HCT116 (cell line): ENCODE results near the gene CA6. TPM values are rescaled to one million over a fixed set of nuclear protein-coding genes. Genes with fewer than 3 reads are reported as not detected.

Source experiments
- ATAC-seq: fragments of 200-7000 bp; cut with Tn5 transposase; 2 replicates; pipeline ENCODE4 v1.9.1; 2020; ENCODE audit warnings: mild to moderate bottlenecking, moderate library complexity
- BruUV-seq: library from RNA; stranded (reverse); fragments of 400-500 nt; replicated peaks from 2 replicates; lab custom pipeline; 2021; lab: Mats Ljungman, UMichigan
- CTCF ChIA-PET: fragments of 300-600 bp; sonication (Branson Sonifier 250); formaldehyde crosslinking; loops from one replicate; lab custom pipeline; 2021; ENCODE audit warnings: antibody characterized with exemption; lab: Charles Lee
- POLR2A ChIA-PET: fragments of 300-600, 350-600 bp; sonication (Branson Sonifier 250); formaldehyde crosslinking; loops from one replicate; lab custom pipeline; 2021; ENCODE audit warnings: antibody characterized with exemption; lab: Charles Lee
- RAD21 ChIA-PET, 2 experiments: fragments of 300-600 bp; sonication (Branson Sonifier 250); formaldehyde crosslinking; loops; one replicate each; lab custom pipeline; 2023; ENCODE audit warnings: low total read pairs in 2 of 2; ENCODE audit not compliant: uncharacterized antibody in 2 of 2, unreplicated experiment in 2 of 2, low non-redundant PET in 1 of 2; lab: Charles Lee
- DNase-seq: peaks from one replicate; pipeline ENCODE4 v3.0.0-alpha.2; 2010; ENCODE audit warnings: low read depth, low spot score
- H2AFZ ChIP-seq: fragments of 200-600 bp; shearing (Covaris generic), sonication (generic); 2 replicates; pipeline ENCODE4 v1.6.1; 2017; ENCODE audit warnings: low read depth, mixed run types, mixed read lengths, antibody characterized with exemption, low read length; ENCODE audit not compliant: poor library complexity, severe bottlenecking
- H3K27ac ChIP-seq: 2 replicates; pipeline ENCODE4 v1.5.1; 2012; ENCODE audit warnings: low read depth, low read length
- H3K27me3 ChIP-seq: fragments of 200-600 bp; sonication (generic); 2 replicates; pipeline ENCODE4 v1.6.1; 2016; ENCODE audit warnings: mixed run types, low read length, mixed read lengths; ENCODE audit not compliant: insufficient read depth
- H3K36me3 ChIP-seq, 2 experiments: fragments of 200-500 bp in 1 of 2; fragments of 200-600 bp in 1 of 2; sonication (Bioruptor generic) in 1 of 2; sonication (generic) in 1 of 2; 2 replicates each; pipeline versions ENCODE4 v1.5.1 to v1.6.1; 2014 to 2016; ENCODE audit warnings: low read length in 2 of 2, inconsistent platforms in 1 of 2, mixed read lengths in 1 of 2, mixed run types in 1 of 2; ENCODE audit not compliant: insufficient read depth in 2 of 2, control insufficient read depth in 1 of 2
- H3K4me1 ChIP-seq, 2 experiments: fragments of 200-600 bp in 1 of 2; sonication (generic) in 1 of 2; 2 replicates each; pipeline versions ENCODE4 v1.5.1 to v1.6.1; 2012 to 2017; ENCODE audit warnings: low read length in 2 of 2, inconsistent platforms in 1 of 2, mild to moderate bottlenecking in 1 of 2, mixed read lengths in 1 of 2, mixed run types in 1 of 2, moderate library complexity in 1 of 2; ENCODE audit not compliant: insufficient read depth in 2 of 2, control insufficient read depth in 1 of 2
- H3K4me2 ChIP-seq: fragments of 200-600 bp; sonication (generic); 2 replicates; pipeline ENCODE4 v1.6.1; 2017; ENCODE audit warnings: mixed run types, low read length, mixed read lengths
- H3K4me3 ChIP-seq, 2 experiments: fragments of 200-600 bp in 1 of 2; sonication (generic) in 1 of 2; replicated peaks in 1 of 2; 2 replicates each; pipeline ENCODE4 v1.5.1; 2011 to 2016; ENCODE audit warnings: low read length in 2 of 2, control low read depth in 1 of 2, low read depth in 1 of 2, mild to moderate bottlenecking in 1 of 2, mixed read lengths in 1 of 2, mixed run types in 1 of 2
- H3K79me2 ChIP-seq: fragments of 200-600 bp; sonication (generic); 2 replicates; pipeline ENCODE4 v1.6.1; 2017; ENCODE audit warnings: mild to moderate bottlenecking, mixed run types, low read length, moderate library complexity, mixed read lengths; ENCODE audit not compliant: insufficient read depth
- H3K9ac ChIP-seq: fragments of 200-600 bp; sonication (generic); 2 replicates; pipeline ENCODE4 v1.6.1; 2016; ENCODE audit warnings: low read length, mixed read lengths
- H3K9me2 ChIP-seq: fragments of 200-600 bp; sonication (generic), shearing (Covaris generic); 2 replicates; pipeline ENCODE4 v1.6.1; 2017; ENCODE audit warnings: mixed run types, mild to moderate bottlenecking, moderate library complexity; ENCODE audit not compliant: insufficient read depth
- H3K9me3 ChIP-seq, 2 experiments: fragments of 200-500 bp in 1 of 2; fragments of 200-600 bp in 1 of 2; sonication (Bioruptor generic) in 1 of 2; sonication (generic) in 1 of 2; 2 replicates each; pipeline ENCODE4 v1.6.1; 2014 to 2017; ENCODE audit warnings: low read length in 2 of 2, mixed read lengths in 2 of 2, inconsistent platforms in 1 of 2, low read depth in 1 of 2, mild to moderate bottlenecking in 1 of 2, mixed run types in 1 of 2, moderate library complexity in 1 of 2; ENCODE audit not compliant: control insufficient read depth in 1 of 2, insufficient read depth in 1 of 2
- H4K20me1 ChIP-seq: fragments of 200-600 bp; sonication (generic), shearing (Covaris generic); 2 replicates; pipeline ENCODE4 v1.6.1; 2017; ENCODE audit warnings: mixed run types, mild to moderate bottlenecking, moderate library complexity; ENCODE audit not compliant: insufficient read depth
- CBX3 ChIP-seq: IDR thresholded peaks from 2 replicates; pipeline ENCODE4 v1.6.1; 2012; ENCODE audit warnings: low read depth
- CEBPB ChIP-seq: IDR thresholded peaks from 2 replicates; pipeline ENCODE4 v1.6.1; 2012; ENCODE audit warnings: low read depth
- ELF1 ChIP-seq: IDR thresholded peaks from 2 replicates; pipeline ENCODE4 v1.6.1; 2012; ENCODE audit warnings: low read depth, borderline replicate concordance
- FOSL1 ChIP-seq: IDR thresholded peaks from 2 replicates; pipeline ENCODE4 v1.6.1; 2012; ENCODE audit warnings: low read depth
- JUND ChIP-seq: IDR thresholded peaks from 2 replicates; pipeline ENCODE4 v1.6.1; 2012
- POLR2A ChIP-seq: IDR thresholded peaks from 2 replicates; pipeline ENCODE4 v1.7.0; 2011; ENCODE audit warnings: borderline replicate concordance; ENCODE audit not compliant: insufficient read depth, insufficient read length; ENCODE audit errors: extremely low read depth
- POLR2AphosphoS5 ChIP-seq: IDR thresholded peaks from 2 replicates; pipeline ENCODE4 v1.6.1; 2011; ENCODE audit warnings: mild to moderate bottlenecking, low read depth, low read length, moderate library complexity
- RAD21 ChIP-seq: IDR thresholded peaks from 2 replicates; pipeline ENCODE4 v1.6.1; 2012; ENCODE audit warnings: low read depth, mild to moderate bottlenecking
- SIN3A ChIP-seq: IDR thresholded peaks from 2 replicates; pipeline ENCODE4 v1.6.1; 2012; ENCODE audit warnings: low read depth
- SP1 ChIP-seq: IDR thresholded peaks from 2 replicates; pipeline ENCODE4 v1.6.1; 2012; ENCODE audit warnings: low read depth
- SRF ChIP-seq: IDR thresholded peaks from 2 replicates; pipeline ENCODE4 v1.6.1; 2012; ENCODE audit warnings: low read depth
- TCF7L2 ChIP-seq: IDR thresholded peaks from 2 replicates; pipeline ENCODE4 v1.7.0; 2011; ENCODE audit warnings: borderline replicate concordance, inconsistent platforms; ENCODE audit not compliant: insufficient read depth, insufficient read length; ENCODE audit errors: extremely low read depth
- YY1 ChIP-seq: IDR thresholded peaks from 2 replicates; pipeline ENCODE4 v1.6.1; 2011; ENCODE audit warnings: low read length, low read depth, moderate library complexity, mild to moderate bottlenecking; ENCODE audit not compliant: insufficient replicate concordance; ENCODE audit errors: extremely low read depth
- ZFX ChIP-seq: fragments of 450-650 bp; IDR thresholded peaks from 2 replicates; pipeline ENCODE4 v1.6.1; 2017
- intact Hi-C: fragments of 100-400 bp; cut with micrococcal nuclease; formaldehyde crosslinking; loops from 2 replicates; pipeline ENCODE4 v1.10.0; 2022
- total RNA-seq: library from RNA; stranded (reverse); gene quantifications from one replicate; pipeline ENCODE4 v1.2.1, GENCODE V29; 2021; ENCODE audit not compliant: unreplicated experiment
- TF ChIP-seq, protein P1 (sequence below): IDR thresholded peaks from 2 replicates; pipeline ENCODE4 v1.6.1; 2011; ENCODE audit warnings: mild to moderate bottlenecking, low read length, moderate library complexity; ENCODE audit not compliant: insufficient replicate concordance; ENCODE audit errors: extremely low read depth
- TF ChIP-seq, protein P2 (sequence below): IDR thresholded peaks from 2 replicates; pipeline ENCODE4 v1.6.1; 2012
- TF ChIP-seq, protein P3 (sequence below), 3 experiments: fragments of 200-600 bp in 1 of 3; sonication (generic) in 1 of 3; IDR thresholded peaks in 2 of 3; conservative IDR thresholded peaks in 1 of 3; 2 replicates each; pipeline ENCODE4 v1.5.1; 2012 to 2017; ENCODE audit warnings: low read depth in 2 of 3, low read length in 2 of 3, antibody characterized with exemption in 1 of 3, borderline replicate concordance in 1 of 3, control low read depth in 1 of 3, mild to moderate bottlenecking in 1 of 3, mixed read lengths in 1 of 3, mixed run types in 1 of 3, moderate library complexity in 1 of 3; ENCODE audit not compliant: insufficient read depth in 1 of 3

The CA6 gene
- total RNA-seq, 1 experiment from 2014 or later, result not detected

DNA sequence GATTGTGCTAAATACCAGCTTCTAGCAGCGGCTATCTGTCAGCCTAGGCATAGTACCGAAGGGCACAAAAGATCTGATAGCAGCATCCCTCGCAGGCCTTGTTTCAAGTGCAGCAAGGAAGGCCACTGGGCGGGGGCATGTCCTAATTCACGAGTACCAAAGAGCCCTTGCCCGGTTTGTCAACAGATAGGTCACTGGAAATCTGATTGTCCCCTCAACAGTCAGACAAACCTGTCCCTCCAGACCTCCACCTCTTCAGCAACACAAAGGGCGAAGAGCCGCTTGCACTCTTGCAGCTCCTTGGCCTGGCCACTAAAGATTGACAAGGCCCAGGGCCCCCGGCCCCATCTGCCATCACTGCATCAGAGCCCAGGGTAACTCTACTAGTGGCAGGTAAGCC lies 22.7 kb upstream of the CA6 start:
- Histone ChIP-seq H3K27ac (no peak overlapping the region), H3K9me2 (no peaks in the 10 kb centered on the region), H2AFZ (no peak overlapping the region), H3K9ac (no peak overlapping the region), H3K36me3 (no peaks in the 10 kb centered on the region), H3K4me1 (peaks cover 0 to 6% of the 10 kb centered on the region in 2 experiments; a peak in 2 of 4 replicates), H3K4me3 (no peak overlapping the region), H3K4me2 (no peak overlapping the region), H4K20me1 (no peaks in the 10 kb centered on the region), H3K27me3 (peaks cover 11% of the 10 kb centered on the region; the same call in 1 of the 2 replicates), H3K9me3 (no peaks in the 10 kb centered on the region), H3K79me2 (no peaks in the 10 kb centered on the region)
- TF ChIP-seq POLR2A (no peak), ELF1 (no peak), SIN3A (no peak), POLR2AphosphoS5 (no peak), CEBPB (no peak)
- ChIA-PET RAD21 (no interaction called here), POLR2A (no interaction called here), CTCF (no interaction called here)
- no TSS peak for BruUV-seq
- ATAC-seq (no peak), DNase-seq (no peak)
- intact Hi-C loops, result no loop called here

DNA sequence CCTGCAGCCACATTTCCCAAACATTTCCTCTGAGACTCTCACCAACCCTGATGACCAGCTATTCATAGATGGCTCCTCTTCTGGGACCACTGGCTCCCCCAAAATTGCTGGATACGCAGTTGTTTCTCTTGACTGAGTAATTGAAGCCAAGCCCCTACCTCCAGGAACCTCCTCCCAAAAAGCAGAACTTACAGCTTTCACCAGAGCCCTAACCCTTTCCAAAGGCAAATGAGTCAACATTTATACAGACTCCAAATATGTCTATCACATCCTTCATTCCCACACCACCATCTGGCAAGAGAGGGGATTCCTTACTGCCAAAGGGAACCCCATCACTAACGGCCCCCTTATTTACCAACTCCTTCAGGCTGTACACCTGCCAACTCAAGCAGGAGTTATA lies 20.3 kb upstream of the CA6 start:
- H3K9me2 ChIP-seq, result no peaks in the 10 kb centered on the region
- H3K36me3 ChIP-seq, result no peaks in the 10 kb centered on the region
- no peaks in the 10 kb centered on the region for H3K4me1 ChIP-seq
- H3K27ac ChIP-seq, result no peak overlapping the region
- no peak for DNase-seq
- intact Hi-C loops, result no loop called here
- BruUV-seq, result no TSS peak
- no peak overlapping the region for H3K4me3 ChIP-seq
- no peak overlapping the region for H2AFZ ChIP-seq
- ChIA-PET CTCF (no interaction called here), RAD21 (no interaction called here), POLR2A (no interaction called here)
- no peak overlapping the region for H3K9ac ChIP-seq
- H4K20me1 ChIP-seq, result no peaks in the 10 kb centered on the region
- peaks cover 11% of the 10 kb centered on the region; the same call in 1 of the 2 replicates for H3K27me3 ChIP-seq
- no peaks in the 10 kb centered on the region for H3K79me2 ChIP-seq
- no peak for ATAC-seq
- H3K4me2 ChIP-seq, result no peak overlapping the region
- no peaks in the 10 kb centered on the region for H3K9me3 ChIP-seq
- no peak for TF ChIP-seq YY1
- no peak for TF ChIP-seq ZFX
- no peak for TF ChIP-seq SRF
- TF ChIP-seq RAD21, result no peak
- TF ChIP-seq CBX3, result no peak
- TF ChIP-seq FOSL1, result no peak
- TF ChIP-seq, protein P1, sequence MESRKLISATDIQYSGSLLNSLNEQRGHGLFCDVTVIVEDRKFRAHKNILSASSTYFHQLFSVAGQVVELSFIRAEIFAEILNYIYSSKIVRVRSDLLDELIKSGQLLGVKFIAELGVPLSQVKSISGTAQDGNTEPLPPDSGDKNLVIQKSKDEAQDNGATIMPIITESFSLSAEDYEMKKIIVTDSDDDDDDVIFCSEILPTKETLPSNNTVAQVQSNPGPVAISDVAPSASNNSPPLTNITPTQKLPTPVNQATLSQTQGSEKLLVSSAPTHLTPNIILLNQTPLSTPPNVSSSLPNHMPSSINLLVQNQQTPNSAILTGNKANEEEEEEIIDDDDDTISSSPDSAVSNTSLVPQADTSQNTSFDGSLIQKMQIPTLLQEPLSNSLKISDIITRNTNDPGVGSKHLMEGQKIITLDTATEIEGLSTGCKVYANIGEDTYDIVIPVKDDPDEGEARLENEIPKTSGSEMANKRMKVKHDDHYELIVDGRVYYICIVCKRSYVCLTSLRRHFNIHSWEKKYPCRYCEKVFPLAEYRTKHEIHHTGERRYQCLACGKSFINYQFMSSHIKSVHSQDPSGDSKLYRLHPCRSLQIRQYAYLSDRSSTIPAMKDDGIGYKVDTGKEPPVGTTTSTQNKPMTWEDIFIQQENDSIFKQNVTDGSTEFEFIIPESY, result no peak
- TF ChIP-seq ELF1, result no peak
- no peak for TF ChIP-seq CEBPB
- TF ChIP-seq POLR2AphosphoS5, result no peak
- TF ChIP-seq, protein P2, sequence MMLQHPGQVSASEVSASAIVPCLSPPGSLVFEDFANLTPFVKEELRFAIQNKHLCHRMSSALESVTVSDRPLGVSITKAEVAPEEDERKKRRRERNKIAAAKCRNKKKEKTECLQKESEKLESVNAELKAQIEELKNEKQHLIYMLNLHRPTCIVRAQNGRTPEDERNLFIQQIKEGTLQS, result no peak
- TF ChIP-seq TCF7L2, result no peak
- no peak for TF ChIP-seq JUND
- TF ChIP-seq, protein P3, sequence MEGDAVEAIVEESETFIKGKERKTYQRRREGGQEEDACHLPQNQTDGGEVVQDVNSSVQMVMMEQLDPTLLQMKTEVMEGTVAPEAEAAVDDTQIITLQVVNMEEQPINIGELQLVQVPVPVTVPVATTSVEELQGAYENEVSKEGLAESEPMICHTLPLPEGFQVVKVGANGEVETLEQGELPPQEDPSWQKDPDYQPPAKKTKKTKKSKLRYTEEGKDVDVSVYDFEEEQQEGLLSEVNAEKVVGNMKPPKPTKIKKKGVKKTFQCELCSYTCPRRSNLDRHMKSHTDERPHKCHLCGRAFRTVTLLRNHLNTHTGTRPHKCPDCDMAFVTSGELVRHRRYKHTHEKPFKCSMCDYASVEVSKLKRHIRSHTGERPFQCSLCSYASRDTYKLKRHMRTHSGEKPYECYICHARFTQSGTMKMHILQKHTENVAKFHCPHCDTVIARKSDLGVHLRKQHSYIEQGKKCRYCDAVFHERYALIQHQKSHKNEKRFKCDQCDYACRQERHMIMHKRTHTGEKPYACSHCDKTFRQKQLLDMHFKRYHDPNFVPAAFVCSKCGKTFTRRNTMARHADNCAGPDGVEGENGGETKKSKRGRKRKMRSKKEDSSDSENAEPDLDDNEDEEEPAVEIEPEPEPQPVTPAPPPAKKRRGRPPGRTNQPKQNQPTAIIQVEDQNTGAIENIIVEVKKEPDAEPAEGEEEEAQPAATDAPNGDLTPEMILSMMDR (IDR thresholded peaks at IDR 0.05 in 2 of 3, conservative IDR thresholded peaks at IDR 0.05 in 1 of 3; ENCODE audit: borderline replicate concordance in 1 of 3, insufficient read depth in 1 of 3, low read depth in 2 of 3, low read length in 2 of 3), result no peak
- no peak for TF ChIP-seq SP1
